Left lung (tissue), 10 donors: ENCODE data around the gene ICOS. TPM values are rescaled to one million over a fixed set of nuclear protein-coding genes. Genes with fewer than 3 reads are reported as not detected.
"Not testable (repeated sequence)": the region's sequence is repeated elsewhere in the genome, so short reads cannot be mapped to it uniquely, and the experiment has no call there.

Source experiments
- ATAC-seq: fragments of 200-7000 bp; cut with Tn5 transposase; one replicate; pipeline ENCODE4 v1.9.1; 2020; ENCODE audit warnings: moderate library complexity
- DNase-seq, 4 donors: peaks; one replicate each; pipeline ENCODE4 v3.0.0-alpha.2; 2013 to 2020
- H3K27ac ChIP-seq, 2 donors: fragments of 200-600 bp; sonication (generic) in 1 of 2; one replicate each; pipeline versions ENCODE4 v1.5.0 to v1.8.0; 2020 to 2021
- H3K27me3 ChIP-seq, 2 donors: fragments of 200-600 bp; sonication (generic) in 1 of 2; one replicate each; pipeline versions ENCODE4 v1.5.0 to v1.8.0; 2020 to 2021
- H3K36me3 ChIP-seq, 2 donors: fragments of 200-600 bp; sonication (generic) in 1 of 2; one replicate each; pipeline versions ENCODE4 v1.5.0 to v1.8.0; 2020 to 2021
- H3K4me1 ChIP-seq, 2 donors: fragments of 200-600 bp; one replicate each; pipeline ENCODE4 v1.8.0; 2021
- H3K4me3 ChIP-seq, 2 donors: fragments of 200-600 bp; sonication (generic) in 1 of 2; one replicate each; pipeline versions ENCODE4 v1.5.0 to v1.8.0; 2020 to 2021; ENCODE audit warnings: mild to moderate bottlenecking in 1 of 2
- H3K9me3 ChIP-seq, 2 donors: fragments of 200-600 bp; sonication (generic) in 1 of 2; one replicate each; pipeline versions ENCODE4 v1.5.0 to v1.8.0; 2020 to 2021
- intact Hi-C, 2 donors: fragments of 100-400 bp; cut with DNase I; formaldehyde crosslinking; loops; one replicate each; pipeline versions ENCODE4 v1.11.2 to v1.14.2; 2022
- polyA plus RNA-seq, 6 donors: library from polyadenylated mRNA; unstranded; fragments of 120-200 nt; gene quantifications; one replicate each; pipeline ENCODE4 v1.2.1, GENCODE V29; 2013; ENCODE audit not compliant: insufficient read length in 6 of 6
- total RNA-seq, 2 donors: library from RNA; stranded (reverse); fragmentation: NEBNext Ultra II Directional; extraction: Animal tissue kit (Norgen Biotek cat#: 25700); gene quantifications; one replicate each; pipeline ENCODE4 v1.2.1, GENCODE V29; 2021
- TF ChIP-seq, protein P1 (sequence below), 2 donors: fragments of 200-600 bp; sonication (generic) in 1 of 2; IDR thresholded peaks; one replicate each; pipeline versions ENCODE4 v1.5.0 to v1.8.0; 2021; ENCODE audit warnings: antibody characterized with exemption in 2 of 2
- donor health status: DM: no; HTN: yes; CAD: no.
- donor health status: DM: no; HTN: no; CAD: no.

Gene ICOS
- total and polyA plus RNA-seq, 8 donors: 0.04 to 0.71 (median 0.16) TPM; not detected in 2

DNA sequence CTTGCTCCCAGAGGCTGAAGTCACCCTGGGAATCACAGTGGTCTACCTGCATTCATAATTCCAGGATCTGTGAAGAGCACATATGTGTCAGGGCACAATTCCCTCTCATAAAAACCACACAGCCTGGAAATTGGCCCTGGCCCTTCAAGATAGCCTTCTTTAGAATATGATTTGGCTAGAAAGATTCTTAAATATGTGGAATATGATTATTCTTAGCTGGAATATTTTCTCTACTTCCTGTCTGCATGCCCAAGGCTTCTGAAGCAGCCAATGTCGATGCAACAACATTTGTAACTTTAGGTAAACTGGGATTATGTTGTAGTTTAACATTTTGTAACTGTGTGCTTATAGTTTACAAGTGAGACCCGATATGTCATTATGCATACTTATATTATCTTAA, 24.2 kb downstream of the ICOS start:
- no peak overlapping the region for H3K4me3 ChIP-seq
- no peaks in the 10 kb centered on the region for H3K9me3 ChIP-seq
- H3K4me1 ChIP-seq: no peaks in the 10 kb centered on the region
- intact Hi-C loops: no loop called here
- no peak overlapping the region for H3K27ac ChIP-seq
- ATAC-seq: no peak
- TF ChIP-seq, protein P1, sequence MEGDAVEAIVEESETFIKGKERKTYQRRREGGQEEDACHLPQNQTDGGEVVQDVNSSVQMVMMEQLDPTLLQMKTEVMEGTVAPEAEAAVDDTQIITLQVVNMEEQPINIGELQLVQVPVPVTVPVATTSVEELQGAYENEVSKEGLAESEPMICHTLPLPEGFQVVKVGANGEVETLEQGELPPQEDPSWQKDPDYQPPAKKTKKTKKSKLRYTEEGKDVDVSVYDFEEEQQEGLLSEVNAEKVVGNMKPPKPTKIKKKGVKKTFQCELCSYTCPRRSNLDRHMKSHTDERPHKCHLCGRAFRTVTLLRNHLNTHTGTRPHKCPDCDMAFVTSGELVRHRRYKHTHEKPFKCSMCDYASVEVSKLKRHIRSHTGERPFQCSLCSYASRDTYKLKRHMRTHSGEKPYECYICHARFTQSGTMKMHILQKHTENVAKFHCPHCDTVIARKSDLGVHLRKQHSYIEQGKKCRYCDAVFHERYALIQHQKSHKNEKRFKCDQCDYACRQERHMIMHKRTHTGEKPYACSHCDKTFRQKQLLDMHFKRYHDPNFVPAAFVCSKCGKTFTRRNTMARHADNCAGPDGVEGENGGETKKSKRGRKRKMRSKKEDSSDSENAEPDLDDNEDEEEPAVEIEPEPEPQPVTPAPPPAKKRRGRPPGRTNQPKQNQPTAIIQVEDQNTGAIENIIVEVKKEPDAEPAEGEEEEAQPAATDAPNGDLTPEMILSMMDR (IDR thresholded peaks at IDR 0.05): no peak
- peak in 1 of 4 donors; percentile 5 for DNase-seq
- H3K27me3 ChIP-seq: no peaks in the 10 kb centered on the region
- H3K36me3 ChIP-seq: no peaks in the 10 kb centered on the region

DNA sequence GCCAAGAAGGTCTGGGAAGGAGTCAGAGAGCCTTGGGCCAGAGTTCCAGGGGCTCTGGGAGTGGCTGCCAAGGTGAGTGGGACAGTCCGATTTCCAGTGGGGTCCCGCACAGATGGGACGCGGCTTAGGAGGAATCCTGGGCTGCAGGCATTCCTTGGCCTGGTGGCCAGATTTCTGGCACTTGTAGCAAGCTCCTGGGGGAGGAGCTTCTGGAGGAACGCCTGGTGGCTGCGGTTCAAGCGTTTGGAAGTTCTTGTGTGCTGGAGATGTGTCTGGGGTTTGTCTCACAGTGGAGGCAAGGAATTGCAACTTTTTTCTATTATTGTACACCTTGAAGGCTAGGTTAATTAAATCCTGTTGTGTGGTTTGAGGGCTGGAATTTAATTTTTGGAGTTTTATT, 28.6 kb downstream of the ICOS start:
- ATAC-seq, H3K9me3 ChIP-seq, H3K27me3 ChIP-seq, H3K27ac ChIP-seq, H3K4me1 ChIP-seq, H3K4me3 ChIP-seq, H3K36me3 ChIP-seq, DNase-seq, intact Hi-C loops: not testable (repeated sequence)

DNA sequence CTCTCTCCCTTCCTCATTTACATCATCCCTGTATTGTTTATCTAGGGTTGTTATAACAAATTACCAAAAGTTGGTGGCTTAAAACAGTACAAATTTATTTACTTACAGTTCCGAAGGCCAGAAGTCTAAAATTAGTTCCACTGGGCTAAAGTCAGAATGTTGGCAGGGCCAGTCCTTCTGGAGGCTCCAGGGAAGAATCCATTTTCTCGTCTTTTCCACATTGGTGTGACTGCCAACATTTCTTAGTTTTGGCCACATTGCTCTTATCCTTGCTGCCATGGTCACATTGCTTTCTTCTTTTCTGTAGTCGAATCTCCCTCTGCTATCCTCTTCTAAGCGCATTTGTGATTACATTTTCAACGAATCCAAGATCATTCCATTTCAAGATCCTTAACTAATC, 34.7 kb downstream of the ICOS start:
- no peak for ATAC-seq
- TF ChIP-seq, protein P1 (IDR thresholded peaks at IDR 0.05): no peak
- Histone ChIP-seq H3K9me3 (no peaks in the 10 kb centered on the region), H3K27ac (no peak overlapping the region), H3K4me1 (no peaks in the 10 kb centered on the region), H3K36me3 (no peaks in the 10 kb centered on the region), H3K27me3 (no peaks in the 10 kb centered on the region), H3K4me3 (no peak overlapping the region)
- intact Hi-C loops: no loop called here
- DNase-seq: no peak

DNA sequence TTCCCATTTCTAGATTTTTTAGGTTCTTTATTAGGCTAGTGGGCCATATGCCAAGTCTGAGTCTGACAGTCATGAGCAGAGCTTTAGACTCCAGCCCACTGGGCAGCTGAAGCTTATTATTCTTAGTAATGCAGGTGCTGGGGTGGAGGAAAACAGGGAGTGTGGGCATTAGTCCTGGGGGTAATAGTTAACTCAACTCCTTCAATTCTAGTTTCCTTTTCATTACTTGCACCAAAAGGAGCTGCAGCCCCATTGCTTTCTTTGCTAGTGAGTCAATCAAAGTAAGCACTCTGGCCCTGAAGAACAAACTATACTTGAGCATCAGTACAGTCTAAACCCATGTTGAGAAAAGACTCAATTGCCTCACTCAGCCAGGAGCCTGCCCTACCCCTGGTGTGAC, 35.5 kb downstream of the ICOS start:
- DNase-seq: no peak
- ATAC-seq: no peak
- Histone ChIP-seq H3K9me3 (no peaks in the 10 kb centered on the region), H3K27me3 (no peaks in the 10 kb centered on the region), H3K4me3 (no peak overlapping the region), H3K4me1 (no peaks in the 10 kb centered on the region), H3K27ac (no peak overlapping the region), H3K36me3 (no peaks in the 10 kb centered on the region)
- TF ChIP-seq, protein P1 (IDR thresholded peaks at IDR 0.05): no peak
- intact Hi-C loops: no loop called here

DNA sequence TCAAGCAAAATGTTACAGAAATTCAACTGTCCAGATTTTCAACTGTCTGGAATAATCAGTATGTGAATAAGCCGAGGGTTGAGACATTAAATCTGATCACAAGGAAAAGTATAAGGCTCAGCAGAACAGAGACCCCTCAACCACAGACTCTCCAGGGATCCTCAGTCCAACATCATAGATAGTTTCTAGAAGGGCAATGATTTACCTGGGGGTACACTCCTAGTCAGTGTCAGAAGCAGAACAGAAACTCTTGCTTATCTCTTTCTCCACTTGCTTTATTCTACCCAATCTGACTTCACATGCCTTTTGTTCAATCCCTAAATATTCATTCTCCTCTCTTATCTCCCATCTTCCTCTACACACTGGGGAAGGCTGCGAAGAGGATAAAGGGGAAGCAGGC, 36.4 kb downstream of the ICOS start:
- Histone ChIP-seq H3K36me3 (no peaks in the 10 kb centered on the region), H3K9me3 (no peaks in the 10 kb centered on the region), H3K4me1 (no peaks in the 10 kb centered on the region), H3K27ac (no peak overlapping the region), H3K27me3 (no peaks in the 10 kb centered on the region), H3K4me3 (no peak overlapping the region)
- no peak for DNase-seq
- intact Hi-C loops: no loop called here
- TF ChIP-seq, protein P1 (IDR thresholded peaks at IDR 0.05): no peak
- no peak for ATAC-seq

DNA sequence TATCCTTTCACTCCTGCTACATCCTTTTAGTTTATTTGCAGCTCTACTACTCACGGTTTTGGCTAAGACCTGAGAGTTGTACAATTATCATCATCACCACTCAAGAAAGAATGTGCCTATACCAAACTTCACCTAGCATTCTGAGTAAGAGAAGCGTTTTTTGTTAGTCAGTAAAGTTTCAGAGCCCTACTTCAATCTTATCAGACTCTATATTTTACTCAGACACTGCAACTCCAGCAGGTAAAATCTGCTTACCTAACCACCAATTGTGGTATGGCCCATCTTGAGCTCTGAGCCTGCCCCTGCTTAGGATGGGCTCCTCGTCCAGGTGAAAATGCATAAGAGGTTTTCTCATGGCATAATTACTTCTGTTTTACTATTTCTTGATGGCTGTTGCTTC, 37.1 kb downstream of the ICOS start:
- Histone ChIP-seq H3K27me3 (no peaks in the 10 kb centered on the region), H3K9me3 (no peaks in the 10 kb centered on the region), H3K27ac (no peak overlapping the region), H3K36me3 (no peaks in the 10 kb centered on the region), H3K4me1 (no peaks in the 10 kb centered on the region), H3K4me3 (no peak overlapping the region)
- ATAC-seq (no peak), DNase-seq (no peak)
- intact Hi-C loops: no loop called here
- TF ChIP-seq, protein P1 (IDR thresholded peaks at IDR 0.05): no peak
